ENCODE data around the gene TBC1D22A.

- TF ChIP-seq POLR2A (IDR thresholded peaks at IDR 0.05; ENCODE audit: low read length) (no peak), GATA1 (IDR thresholded peaks at IDR 0.05; ENCODE audit: low read depth, low read length) (no peak)
These were observed 175.5 kb downstream of the TBC1D22A start for GRCh38 chr22:46937939-46938338.
